Endometrial microvascular endothelial cells (primary cell): Measurements from ENCODE around the gene PALMD. TPM values are rescaled to one million over a fixed set of nuclear protein-coding genes. Genes with fewer than 3 reads are reported as not detected.

ENCODE experiments used
- in situ Hi-C: cut with HindIII; loops from 2 replicates; pipeline ENCODE4 v1.10.0; 2017; ENCODE audit warnings: low sequenced_read_pairs, low pct_unique_long_range_greater_than_20kb; ENCODE audit errors: inconsistent ontology term
- total RNA-seq: library from RNA; depleted of rRNA; stranded (reverse); fragments of >200 nt; gene quantifications from one replicate; pipeline ENCODE4 v1.2.3, GENCODE V29; 2015; ENCODE audit errors: inconsistent ontology term

Gene PALMD
- total RNA-seq, 1 donor from 2014 or later = 36.1 TPM

- in situ Hi-C loops = no loop called here
Measured at GRCh38 chr1:99676876-99677275, 31.0 kb downstream of the PALMD start.

GRCh38 chr1:99677416-99677815 lies 31.5 kb downstream of the PALMD start:
- in situ Hi-C loops = no loop called here

DNA sequence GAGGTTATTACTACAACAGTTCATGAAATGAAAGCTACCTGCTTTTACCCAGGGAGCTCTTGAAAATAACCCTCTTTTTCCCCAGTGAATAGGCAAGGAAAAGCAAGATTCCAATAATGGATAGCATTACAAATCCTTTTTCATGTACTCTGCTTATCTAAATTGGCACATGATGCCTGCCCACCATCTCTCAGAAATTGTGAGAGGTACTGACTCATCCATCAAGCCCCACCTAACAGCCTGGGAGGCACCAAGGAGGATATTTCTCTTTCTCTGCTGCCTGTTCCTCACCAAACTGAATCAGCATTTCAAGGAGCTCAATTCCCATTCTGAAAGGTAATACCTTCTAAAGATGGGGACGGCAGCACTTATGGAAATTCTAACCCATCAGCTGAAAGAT lies 34.4 kb downstream of the PALMD start:
- in situ Hi-C loops = no loop called here

- in situ Hi-C loops = no loop called here
Measured at GRCh38 chr1:99681583-99681982, 35.7 kb downstream of the PALMD start.

GRCh38 chr1:99682291-99682751 lies 36.4 kb downstream of the PALMD start:
- in situ Hi-C loops = no loop called here

DNA sequence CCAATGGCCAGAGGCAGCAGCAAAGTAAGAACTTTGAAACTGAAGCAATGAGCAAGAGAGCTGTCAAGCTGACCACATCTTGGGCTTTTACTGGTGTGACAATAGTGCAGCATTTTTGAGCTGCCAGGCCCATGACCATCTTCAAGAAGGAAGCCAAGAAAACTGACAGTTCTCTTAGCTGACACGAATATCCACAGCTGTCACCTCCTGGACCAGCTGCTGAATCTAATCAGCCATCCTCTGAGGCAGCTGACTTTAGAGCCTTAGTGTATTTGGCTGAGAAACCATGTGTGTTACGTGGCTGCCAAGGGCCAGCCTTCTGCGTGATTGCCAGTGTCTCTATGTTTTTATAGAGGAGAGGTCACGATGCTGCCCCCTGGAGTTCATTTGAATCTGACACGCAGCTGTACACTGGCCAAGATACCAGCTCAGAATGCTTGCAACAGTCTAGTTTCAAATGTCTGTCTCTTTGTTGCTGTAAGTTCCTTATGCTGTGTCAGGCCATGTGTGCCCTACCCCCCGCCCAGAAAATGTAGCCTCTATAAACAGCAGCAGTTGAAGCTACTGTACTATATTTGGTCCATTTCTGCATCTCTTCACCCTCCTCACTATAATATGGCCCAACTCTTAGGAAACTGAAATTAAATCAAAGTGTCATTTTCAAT lies 39.7 kb downstream of the PALMD start:
- in situ Hi-C loops = no loop called here

DNA sequence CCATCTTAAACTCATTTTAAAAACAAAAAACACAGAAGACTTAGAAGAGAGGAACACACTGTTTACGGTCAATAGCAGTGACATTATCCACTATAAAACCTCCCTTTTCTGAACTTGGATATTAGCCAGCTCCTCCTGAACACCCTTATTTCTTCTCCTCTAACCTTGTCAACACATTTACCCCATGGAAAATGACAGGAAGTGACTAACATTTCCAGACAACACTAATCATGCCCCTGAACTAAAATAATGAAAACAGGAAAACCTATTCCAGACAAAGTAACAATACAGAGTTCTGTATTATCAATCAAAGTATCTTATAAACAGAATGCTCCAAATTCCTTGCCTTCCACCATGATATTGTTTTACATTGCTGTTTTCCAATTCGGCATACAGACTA lies 45.3 kb downstream of the PALMD start:
- in situ Hi-C loops = no loop called here

GRCh38 chr1:99696616-99697015 lies 50.7 kb downstream of the PALMD start:
- in situ Hi-C loops = no loop called here

DNA sequence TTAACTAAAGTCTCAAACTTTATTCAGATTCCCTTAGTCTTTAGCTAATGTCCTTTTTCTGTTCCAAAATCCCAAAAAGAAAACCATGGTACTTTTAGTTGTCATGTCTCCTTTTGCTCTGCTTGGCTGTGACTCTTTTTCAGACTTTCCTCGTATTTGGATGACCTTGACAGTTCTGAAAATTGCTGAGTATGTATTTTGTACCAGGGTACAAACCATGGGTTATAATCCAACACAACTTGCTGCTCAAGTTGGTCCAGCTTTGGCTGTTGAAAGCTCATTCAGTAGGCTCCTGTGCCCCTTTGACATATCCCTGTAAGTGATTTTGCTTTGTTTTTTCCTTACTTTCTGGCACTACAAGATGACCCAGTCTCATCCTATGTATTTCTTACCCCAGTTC lies 51.7 kb downstream of the PALMD start:
- in situ Hi-C loops = no loop called here

DNA sequence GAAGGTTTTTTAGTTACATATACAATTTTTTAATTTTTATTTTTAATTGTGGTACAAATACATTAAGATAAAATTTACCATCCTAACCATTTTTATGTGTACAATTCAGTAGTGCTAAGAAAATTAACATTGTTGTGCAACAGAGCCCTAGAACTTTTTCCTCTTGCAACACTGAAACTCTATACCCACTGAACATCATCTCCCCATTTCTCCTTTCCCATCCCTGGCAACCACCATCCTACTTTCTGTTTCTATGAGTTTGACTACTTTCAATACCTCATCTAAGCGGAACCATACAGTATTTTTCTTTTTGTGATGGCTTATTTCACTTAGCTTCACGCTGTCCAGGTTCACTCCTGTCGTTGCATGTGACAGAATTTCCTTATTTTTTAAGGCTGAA lies 54.1 kb downstream of the PALMD start:
- in situ Hi-C loops = no loop called here

GRCh38 chr1:99702221-99702620 lies 56.3 kb downstream of the PALMD start:
- in situ Hi-C loops = no loop called here

GRCh38 chr1:99704356-99704816 lies 58.5 kb downstream of the PALMD start:
- in situ Hi-C loops = no loop called here

DNA sequence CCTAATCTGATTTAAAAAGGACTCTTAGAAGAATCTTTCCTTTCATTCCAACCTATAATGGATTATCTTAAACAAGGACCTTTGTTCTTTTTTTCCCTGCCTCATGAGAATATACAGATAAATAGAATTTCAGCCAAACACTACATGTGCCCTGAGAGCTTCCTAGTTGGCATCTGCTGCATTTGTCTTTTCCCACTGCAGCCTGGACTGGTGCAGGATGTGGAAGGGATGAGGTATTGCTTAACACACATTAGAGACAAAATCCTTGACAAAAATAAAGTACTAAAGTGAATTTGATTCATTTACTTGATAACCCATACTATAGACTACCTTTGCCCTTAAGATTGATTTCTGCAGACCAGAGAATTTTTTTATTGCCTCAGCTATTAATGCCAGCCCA lies 59.5 kb downstream of the PALMD start:
- in situ Hi-C loops = no loop called here

- in situ Hi-C loops = no loop called here
Measured at GRCh38 chr1:99707535-99708142, 61.7 kb downstream of the PALMD start.

DNA sequence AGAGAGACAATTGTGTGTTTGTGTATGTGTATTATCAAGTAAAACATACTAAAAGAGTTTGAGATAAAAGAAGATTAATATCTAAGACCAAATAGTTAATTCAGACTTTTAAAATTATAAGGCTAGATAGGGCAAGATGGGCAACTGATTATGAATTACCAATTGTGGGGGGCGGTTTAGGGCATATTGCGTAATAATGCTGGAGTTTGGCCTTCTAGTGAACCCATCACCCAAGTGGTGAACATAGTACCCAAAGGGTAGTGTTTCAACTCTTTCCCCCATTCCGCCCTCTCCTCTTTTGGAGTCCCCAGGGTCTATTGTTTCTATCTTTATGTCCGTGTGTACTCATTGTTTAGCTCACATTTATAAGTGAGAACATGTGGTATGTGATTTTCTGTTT lies 65.1 kb downstream of the PALMD start:
- in situ Hi-C loops = no loop called here

- in situ Hi-C loops = no loop called here
Measured at GRCh38 chr1:99713006-99713405, 67.1 kb downstream of the PALMD start.

DNA sequence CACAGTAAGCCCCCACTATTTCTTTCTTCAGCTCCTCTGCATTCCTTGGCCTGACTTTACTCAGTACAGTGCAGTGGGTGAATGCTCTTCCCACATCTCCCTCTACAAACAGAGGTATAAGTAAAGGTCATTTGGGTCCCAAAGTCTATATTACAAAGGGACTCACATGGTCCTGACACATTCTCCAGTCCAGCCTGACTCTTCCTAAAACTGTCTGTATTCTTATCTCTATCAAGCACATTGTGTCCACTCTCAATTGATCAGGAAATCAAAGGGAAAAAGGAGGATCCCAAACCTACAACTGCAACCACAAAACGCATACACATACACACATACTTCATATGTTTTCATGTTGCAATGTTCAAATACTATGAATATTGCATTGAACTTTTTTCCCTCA lies 71.1 kb downstream of the PALMD start:
- in situ Hi-C loops = no loop called here

- in situ Hi-C loops = no loop called here
Measured at GRCh38 chr1:99723251-99723650, 77.3 kb downstream of the PALMD start.

DNA sequence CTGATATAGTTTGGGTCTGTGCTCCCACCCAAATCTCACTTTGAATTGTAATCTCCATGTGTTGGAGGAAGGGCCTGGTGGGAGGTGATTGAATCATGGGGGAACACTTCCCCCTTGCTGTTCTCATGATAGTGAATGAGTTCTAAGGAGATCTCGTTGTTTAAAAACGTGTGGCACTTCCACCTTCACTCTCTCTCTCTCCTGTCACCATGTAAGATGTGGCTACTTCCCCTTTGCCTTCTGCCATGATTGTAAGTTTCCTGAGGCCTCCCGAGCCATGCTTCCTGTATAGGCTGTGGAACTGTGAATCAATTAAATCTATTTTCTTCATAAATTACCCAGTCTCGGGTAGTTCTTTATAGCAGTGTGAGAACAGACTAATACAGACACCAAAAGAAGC lies 80.1 kb downstream of the PALMD start:
- in situ Hi-C loops = no loop called here

- in situ Hi-C loops = no loop called here
Measured at GRCh38 chr1:99726407-99726806, 80.5 kb downstream of the PALMD start.

GRCh38 chr1:99726818-99727217 lies 80.9 kb downstream of the PALMD start:
- in situ Hi-C loops = no loop called here
